Left lobe of liver (tissue), 2 donors: ENCODE data around the gene HERC4. TPM values are rescaled to one million over a fixed set of nuclear protein-coding genes. Genes with fewer than 3 reads are reported as not detected.
"Not testable (repeated sequence)": the region's sequence is repeated elsewhere in the genome, so short reads cannot be mapped to it uniquely, and the experiment has no call there.

Experiments used
- ATAC-seq: fragments of 200-7000 bp; cut with Tn5 transposase; one replicate; pipeline ENCODE4 v1.9.1; 2020; ENCODE audit warnings: mild to moderate bottlenecking, moderate library complexity
- DNase-seq: peaks from one replicate; pipeline ENCODE4 v3.0.0-alpha.2; 2020; ENCODE audit warnings: low spot score
- total RNA-seq: library from RNA; stranded (reverse); gene quantifications from one replicate; pipeline ENCODE4 v1.2.1, GENCODE V29; 2021
- donor health status: DM: no; HTN: no; CAD: no; lungs with moderate emphysema.
- donor health status: DM: no; HTN: yes; CAD: no.

The HERC4 gene
- total RNA-seq, 1 donor from 2014 or later, result 21.5 TPM

DNA sequence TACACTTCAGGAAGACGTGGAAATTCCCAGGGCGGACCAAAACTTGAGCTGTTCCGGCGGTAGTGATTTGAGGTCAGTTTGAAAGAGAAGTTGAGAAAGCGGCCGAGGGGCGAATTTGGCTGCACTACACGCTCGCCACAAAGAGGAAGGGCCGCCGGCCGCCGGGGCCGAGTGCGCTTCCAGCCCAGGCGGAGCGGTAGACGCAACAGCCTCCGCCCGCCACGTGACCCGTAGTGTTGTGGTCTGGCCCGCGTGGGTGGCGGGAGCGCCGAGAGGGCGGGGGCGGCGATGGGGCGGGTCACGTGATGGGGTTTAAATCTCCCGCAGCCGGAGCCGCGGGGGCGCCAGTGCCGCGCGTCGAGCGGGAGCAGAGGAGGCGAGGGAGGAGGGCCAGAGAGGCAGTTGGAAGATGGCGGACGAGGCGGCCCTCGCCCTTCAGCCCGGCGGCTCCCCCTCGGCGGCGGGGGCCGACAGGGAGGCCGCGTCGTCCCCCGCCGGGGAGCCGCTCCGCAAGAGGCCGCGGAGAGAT, 190.7 kb downstream of the HERC4 start, which contains the start of gene SIRT1:
Gene SIRT1 (plus strand): TSS at position 344 of the 529 bp plus-strand sequence. CDS start 66 bp downstream, at position 410.
- ATAC-seq, result peak; percentile 90

DNA sequence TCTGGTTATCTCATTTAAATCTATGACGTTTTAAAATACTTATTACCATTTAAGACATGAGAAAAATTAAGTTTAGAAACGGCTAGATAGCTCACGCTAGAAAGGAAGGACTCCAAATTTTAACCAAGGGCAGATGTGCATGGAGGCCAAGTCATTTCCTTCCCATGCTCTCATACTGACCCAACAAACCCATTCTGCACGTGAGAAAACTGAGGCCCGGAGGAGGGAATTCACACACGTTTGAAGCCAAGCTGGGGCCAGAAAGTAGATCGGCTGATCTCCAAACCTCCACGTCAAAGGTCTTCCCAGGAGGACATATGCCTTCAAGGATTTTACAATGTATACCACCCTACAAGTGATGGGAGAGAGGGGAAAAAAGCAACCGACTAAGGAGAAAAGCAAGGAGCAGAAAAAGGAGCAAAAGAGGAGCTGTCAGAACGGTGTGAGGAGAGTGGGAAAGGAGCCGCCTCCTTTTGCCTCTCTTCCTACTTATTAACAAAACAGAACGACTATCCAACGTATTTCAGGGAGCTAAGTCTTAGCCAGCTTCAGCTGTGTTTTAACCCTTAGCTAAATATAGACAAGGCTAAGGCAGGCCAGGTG, 191.3 kb downstream of the HERC4 start:
- DNase-seq (no peak), ATAC-seq (peak; percentile 30)

More for the DNA sequence above, 190.7 kb downstream of the HERC4 start, which contains the start of gene SIRT1:
- DNase-seq, result peak; percentile 99

DNA sequence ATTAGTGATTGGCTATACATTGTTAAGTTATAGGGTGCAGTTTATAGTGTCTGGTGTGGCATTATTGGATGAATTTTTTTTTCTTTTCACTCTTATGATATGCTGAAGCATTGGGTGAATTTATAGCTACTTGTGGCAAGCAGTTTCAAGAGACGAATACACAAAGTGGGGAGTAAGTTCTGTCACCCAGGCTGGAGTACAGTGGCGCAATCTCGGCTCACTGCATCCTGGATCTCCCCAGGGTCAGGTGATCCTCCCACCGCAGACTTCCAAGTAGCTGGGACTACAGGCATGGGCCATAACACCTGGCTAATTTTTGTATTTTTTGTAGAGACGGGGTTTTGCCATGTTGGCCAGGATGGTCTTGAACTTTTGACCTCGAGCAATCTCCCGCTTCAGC, 196.9 kb downstream of the HERC4 start:
- DNase-seq, result no peak
- ATAC-seq, result no peak

DNA sequence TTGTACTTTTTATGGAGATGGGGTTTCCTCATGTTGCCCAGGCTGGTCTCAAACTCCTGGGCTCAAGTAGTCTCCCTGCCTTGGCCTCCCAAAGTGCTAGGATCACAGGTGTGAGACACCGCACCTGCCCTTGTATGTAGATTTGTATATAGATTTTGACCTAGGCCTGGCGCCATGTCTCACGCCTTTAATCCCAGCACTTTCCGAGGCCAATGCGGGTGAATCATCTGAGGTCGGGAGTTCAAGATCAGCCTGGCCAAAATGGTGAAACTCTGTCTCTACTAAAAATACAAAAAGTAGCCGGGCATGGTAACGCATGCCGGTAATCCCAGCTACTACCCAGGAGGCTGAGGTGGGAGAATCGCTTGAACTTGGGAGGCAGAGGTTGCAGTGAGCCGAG, 197.7 kb downstream of the HERC4 start:
- not testable (repeated sequence) for DNase-seq

DNA sequence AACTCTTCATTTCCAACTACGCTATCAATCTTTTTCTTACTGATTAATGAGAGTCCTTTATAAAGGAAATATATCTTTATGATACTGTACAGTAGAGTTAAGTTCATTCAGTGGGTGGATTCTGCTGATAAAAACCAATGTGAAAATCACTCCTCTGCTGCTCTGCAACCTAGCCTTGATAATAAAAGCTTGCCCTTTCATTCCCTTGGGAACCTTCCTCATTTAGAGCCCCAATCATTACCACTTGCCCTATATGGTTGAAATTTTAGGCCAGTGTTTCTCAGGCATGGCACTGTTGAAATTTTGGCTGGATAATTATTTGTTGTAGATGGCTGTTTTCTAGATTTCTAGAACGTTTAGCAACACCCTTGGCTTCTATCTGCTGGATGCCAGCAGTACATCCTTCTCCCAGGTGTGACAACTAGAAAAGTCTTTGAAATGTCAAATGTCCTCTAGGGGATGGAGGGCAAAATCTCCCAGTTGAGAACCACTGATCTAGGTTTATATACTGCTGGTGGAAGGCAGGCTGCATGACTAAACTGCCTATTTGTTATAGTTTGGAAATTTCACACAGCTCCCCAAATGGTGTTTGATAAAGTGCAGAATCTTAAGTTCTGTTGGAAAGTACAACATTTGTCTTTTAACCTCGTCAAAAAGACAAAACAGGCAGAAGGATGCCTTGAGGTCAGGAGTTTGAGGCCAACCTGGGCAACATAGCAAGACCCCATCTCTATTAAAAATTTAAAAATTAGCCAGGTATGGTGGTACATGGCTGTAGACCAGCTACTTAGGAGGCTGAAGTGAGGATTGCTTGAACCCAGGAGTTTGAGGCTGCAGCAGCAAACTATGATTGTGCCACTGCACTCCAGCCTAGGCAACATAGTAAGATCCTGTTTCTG, 199.5 kb downstream of the HERC4 start:
- DNase-seq, result no peak
- ATAC-seq, result no peak

More for the DNA sequence above, 197.7 kb downstream of the HERC4 start:
- not testable (repeated sequence) for ATAC-seq

Other genes starting within 250 kb of the HERC4 start
- 14.3 TPM for gene DNAJC12, start 237.1 kb downstream of the HERC4 start, total RNA-seq
- 5.5 TPM for gene SIRT1, start 190.6 kb downstream of the HERC4 start, total RNA-seq
- gene MYPN, start 34.2 kb upstream of the HERC4 start, total RNA-seq, result not detected
- gene ATOH7, start 156.8 kb upstream of the HERC4 start, total RNA-seq, result 1.2 TPM